GM12801 (cell line): ENCODE data around the gene CTNND2.

Experiments used
- CTCF ChIP-seq: IDR thresholded peaks from one replicate; pipeline ENCODE4 v1.5.1; 2011; ENCODE audit warnings: control low read depth; ENCODE audit not compliant: insufficient read length; ENCODE audit errors: extremely low read depth

The CTNND2 gene

GRCh38 chr5:11737010-11737409 lies 167.2 kb downstream of the CTNND2 start:
- no peak for TF ChIP-seq CTCF

DNA sequence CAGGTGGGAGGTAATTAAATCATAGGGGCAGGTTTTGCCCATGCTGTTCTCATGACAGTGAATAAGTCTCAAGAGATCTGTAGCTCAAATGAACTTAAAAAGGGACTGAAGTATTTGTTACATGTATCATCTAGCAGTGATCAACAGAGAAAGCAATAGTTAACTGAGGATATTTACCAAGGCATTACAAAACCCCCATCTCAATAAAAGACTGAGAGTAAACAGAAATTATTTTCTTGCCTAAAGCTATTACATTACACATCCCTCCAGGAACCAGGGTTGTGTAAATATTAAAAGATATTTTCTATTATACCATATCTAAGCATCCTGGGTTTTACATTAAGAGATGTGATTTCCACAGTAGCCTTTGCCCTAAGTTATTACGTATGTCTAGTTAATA lies 169.9 kb downstream of the CTNND2 start:
- TF ChIP-seq CTCF, result no peak

DNA sequence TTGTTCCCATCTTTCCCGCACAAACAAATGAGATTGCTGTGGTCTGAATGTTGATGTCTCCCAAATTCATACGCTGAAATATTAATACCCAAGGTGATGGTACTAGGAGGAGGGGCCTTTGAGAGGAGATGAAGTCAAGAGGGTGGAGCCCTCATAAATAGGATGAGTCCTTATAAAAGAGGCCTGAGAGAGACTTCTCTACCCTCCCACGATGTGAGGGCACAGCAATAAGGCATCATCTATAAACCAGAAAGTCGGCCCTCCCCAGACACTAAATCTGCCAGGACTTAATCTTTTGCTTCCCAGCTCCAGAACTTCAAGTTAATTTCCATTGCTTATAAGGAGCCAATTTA lies 170.4 kb downstream of the CTNND2 start:
- no peak for TF ChIP-seq CTCF

- TF ChIP-seq CTCF, result no peak
These were observed 170.9 kb downstream of the CTNND2 start for GRCh38 chr5:11733185-11733839.

- TF ChIP-seq CTCF, result no peak
These were observed 179.3 kb downstream of the CTNND2 start for GRCh38 chr5:11724940-11725339.

GRCh38 chr5:11719888-11720481 lies 184.3 kb downstream of the CTNND2 start:
- no peak for TF ChIP-seq CTCF

DNA sequence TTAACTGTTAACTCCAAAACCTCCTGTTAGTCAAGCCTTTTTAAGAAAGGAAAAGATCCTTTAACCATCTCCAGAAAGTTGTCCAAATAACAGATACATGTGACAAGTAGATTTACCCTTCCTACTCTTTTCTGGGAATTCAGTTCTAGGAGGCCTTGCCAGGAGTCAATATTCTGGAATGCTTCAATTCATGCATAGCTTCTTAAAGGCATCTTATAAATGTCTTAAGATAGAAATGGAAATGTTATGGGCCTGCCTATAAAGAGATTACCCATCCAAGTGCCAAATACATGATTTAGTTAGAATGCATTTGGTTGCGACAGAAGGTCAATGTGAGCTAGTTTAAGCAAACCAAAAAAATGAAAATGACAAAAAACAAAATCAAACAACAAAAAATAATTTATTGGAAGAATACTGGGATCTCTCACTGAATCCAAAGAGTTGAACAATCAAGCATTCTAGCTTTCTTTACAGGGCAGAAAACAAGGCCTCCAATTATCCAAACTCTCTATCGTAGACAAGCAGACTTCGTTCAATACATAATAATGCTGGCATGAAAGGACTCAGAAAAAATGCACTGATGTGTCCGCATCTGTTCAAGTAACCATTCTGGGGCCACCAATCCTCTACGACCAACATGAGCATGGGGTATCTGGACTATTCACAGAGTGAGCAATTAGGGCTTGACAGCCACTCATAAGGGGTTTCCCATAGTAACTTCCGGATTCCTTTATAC lies 188.6 kb downstream of the CTNND2 start:
- no peak for TF ChIP-seq CTCF
